IMR-90 (cell line): Measurements from ENCODE around the gene PCSK5. TPM values are rescaled to one million over a fixed set of nuclear protein-coding genes. Genes with fewer than 3 reads are reported as not detected.

Experiments
- ATAC-seq: fragments of 200-7000 bp; cut with Tn5 transposase; 2 replicates; pipeline ENCODE4 v1.9.1; 2020; ENCODE audit warnings: low read depth, mild to moderate bottlenecking, moderate library complexity
- BruUV-seq: library from RNA; stranded (reverse); fragments of 400-500 nt; replicated peaks from 2 replicates; lab custom pipeline; 2021; lab: Mats Ljungman, UMichigan
- CTCF ChIA-PET: fragments of 300-600 bp; formaldehyde crosslinking; extraction: SDS; loops from one replicate; lab custom pipeline; 2021; ENCODE audit warnings: antibody characterized with exemption; lab: Yijun Ruan, JAX
- POLR2A ChIA-PET: fragments of 300-600 bp; sonication (Branson Sonifier 250); formaldehyde crosslinking; loops from one replicate; lab custom pipeline; 2022; ENCODE audit warnings: antibody characterized with exemption; ENCODE audit not compliant: unreplicated experiment; lab: Charles Lee
- DNase-seq: peaks from one replicate; pipeline ENCODE4 v3.0.0; 2013
- H2AFZ ChIP-seq: replicated peaks from 2 replicates; pipeline ENCODE3; 2013; ENCODE audit warnings: low read length, mild to moderate bottlenecking; ENCODE audit not compliant: poor library complexity
- H2AK5ac ChIP-seq: 2 replicates; pipeline ENCODE4 v1.6.1; 2013; ENCODE audit warnings: low read depth, low read length, inconsistent platforms
- H2AK9ac ChIP-seq: replicated peaks from 2 replicates; pipeline ENCODE3; 2013; ENCODE audit warnings: mild to moderate bottlenecking, low read depth, low read length, moderate library complexity; ENCODE audit not compliant: poor library complexity
- H2BK120ac ChIP-seq: 2 replicates; pipeline ENCODE4 v1.6.1; 2013; ENCODE audit warnings: low read depth, low read length, inconsistent platforms
- H2BK15ac ChIP-seq: 3 replicates; pipeline ENCODE4 v1.6.1; 2013; ENCODE audit warnings: low read depth, low read length, inconsistent platforms
- H2BK20ac ChIP-seq: 2 replicates; pipeline ENCODE4 v1.6.1; 2013; ENCODE audit warnings: low read depth, mild to moderate bottlenecking, inconsistent platforms, low read length, moderate library complexity
- H2BK5ac ChIP-seq: 2 replicates; pipeline ENCODE4 v1.6.1; 2013; ENCODE audit warnings: mild to moderate bottlenecking, low read depth, low read length, inconsistent platforms; ENCODE audit not compliant: poor library complexity, severe bottlenecking
- H3K14ac ChIP-seq: replicated peaks from 2 replicates; pipeline ENCODE4 v1.6.1; 2013; ENCODE audit warnings: low read depth, low read length, inconsistent platforms
- H3K18ac ChIP-seq: 2 replicates; pipeline ENCODE4 v1.6.1; 2013; ENCODE audit warnings: low read depth, low read length, control low read depth
- H3K23ac ChIP-seq: 2 replicates; pipeline ENCODE4 v1.6.1; 2013; ENCODE audit warnings: low read depth, low read length, inconsistent platforms
- H3K27ac ChIP-seq: 2 replicates; pipeline ENCODE4 v1.5.1; 2013; ENCODE audit warnings: mild to moderate bottlenecking, control low read depth, low read length; ENCODE audit not compliant: insufficient read depth
- H3K27me3 ChIP-seq: 2 replicates; pipeline ENCODE4 v1.6.1; 2013; ENCODE audit warnings: low read length; ENCODE audit not compliant: control insufficient read depth, insufficient read depth
- H3K36me3 ChIP-seq: 2 replicates; pipeline ENCODE4 v1.6.1; 2013; ENCODE audit warnings: low read length, mixed read lengths; ENCODE audit not compliant: control insufficient read depth, insufficient read depth
- H3K4ac ChIP-seq: 2 replicates; pipeline ENCODE4 v1.6.1; 2013; ENCODE audit warnings: low read depth, low read length, inconsistent platforms
- H3K4me1 ChIP-seq: 2 replicates; pipeline ENCODE4 v1.6.1; 2013; ENCODE audit warnings: low read length, mixed read lengths; ENCODE audit not compliant: control insufficient read depth, insufficient read depth
- H3K4me2 ChIP-seq: 2 replicates; pipeline ENCODE4 v1.6.1; 2013; ENCODE audit warnings: low read depth, mild to moderate bottlenecking, control low read depth, low read length, moderate library complexity
- H3K4me3 ChIP-seq: 2 replicates; pipeline ENCODE4 v1.5.1; 2013; ENCODE audit warnings: low read depth, mild to moderate bottlenecking, control low read depth, low read length, moderate library complexity; ENCODE audit not compliant: insufficient read depth
- H3K56ac ChIP-seq: 2 replicates; pipeline ENCODE4 v1.6.1; 2013; ENCODE audit warnings: low read length, inconsistent platforms; ENCODE audit not compliant: insufficient read depth; ENCODE audit errors: extremely low read depth
- H3K79me1 ChIP-seq, 2 experiments: 2 replicates each; pipeline ENCODE4 v1.6.1; 2013; ENCODE audit warnings: low read length in 2 of 2, inconsistent platforms in 1 of 2, low read depth in 1 of 2
- H3K9ac ChIP-seq: 2 replicates; pipeline ENCODE4 v1.6.1; 2013; ENCODE audit warnings: low read depth, low read length, control low read depth
- H3K9me1 ChIP-seq: 2 replicates; pipeline ENCODE4 v1.6.1; 2013; ENCODE audit warnings: low read length, inconsistent platforms; ENCODE audit not compliant: insufficient read depth
- H3K9me3 ChIP-seq: 2 replicates; pipeline ENCODE4 v1.6.1; 2013; ENCODE audit warnings: low read length; ENCODE audit not compliant: control insufficient read depth, insufficient read depth
- H4K20me1 ChIP-seq: 2 replicates; pipeline ENCODE4 v1.6.1; 2013; ENCODE audit warnings: low read length, inconsistent platforms; ENCODE audit not compliant: insufficient read depth
- H4K5ac ChIP-seq: 2 replicates; pipeline ENCODE4 v1.6.1; 2013; ENCODE audit warnings: mild to moderate bottlenecking, low read depth, low read length, control low read depth
- H4K8ac ChIP-seq, 2 experiments: 2 replicates each; pipeline ENCODE4 v1.6.1; 2013; ENCODE audit warnings: low read depth in 2 of 2, low read length in 2 of 2, control low read depth in 1 of 2, inconsistent platforms in 1 of 2
- H4K91ac ChIP-seq: 2 replicates; pipeline ENCODE4 v1.6.1; 2013; ENCODE audit warnings: low read depth, low read length, inconsistent platforms; ENCODE audit not compliant: insufficient read depth
- BHLHE40 ChIP-seq: fragments of 150-350 bp; IDR thresholded peaks from 2 replicates; pipeline ENCODE4 v1.6.1; 2016; ENCODE audit warnings: mild to moderate bottlenecking, low read depth, low read length
- CEBPB ChIP-seq: IDR thresholded peaks from 2 replicates; pipeline ENCODE4 v1.6.1; 2012; ENCODE audit warnings: low read depth, low read length, improper control_type of control experiment
- CHD1 ChIP-seq: IDR thresholded peaks from 2 replicates; pipeline ENCODE4 v1.6.1; 2012; ENCODE audit warnings: low read depth, low read length, improper control_type of control experiment
- FOS ChIP-seq: fragments of 150-350 bp; IDR thresholded peaks from 2 replicates; pipeline ENCODE4 v1.6.1; 2016; ENCODE audit warnings: low read depth, low read length
- MAFK ChIP-seq: IDR thresholded peaks from 2 replicates; pipeline ENCODE4 v1.6.1; 2012; ENCODE audit warnings: low read depth, low read length, improper control_type of control experiment
- MAZ ChIP-seq: IDR thresholded peaks from 2 replicates; pipeline ENCODE4 v1.6.1; 2012; ENCODE audit warnings: low read depth, mild to moderate bottlenecking, low read length, improper control_type of control experiment, moderate library complexity, borderline replicate concordance
- MXI1 ChIP-seq: IDR thresholded peaks from 2 replicates; pipeline ENCODE4 v1.6.1; 2012; ENCODE audit warnings: low read depth, mild to moderate bottlenecking, low read length, moderate library complexity, borderline replicate concordance
- NFE2L2 ChIP-seq: fragments of 150-350 bp; IDR thresholded peaks from 2 replicates; pipeline ENCODE4 v1.6.1; 2016; ENCODE audit warnings: low read depth, mild to moderate bottlenecking, low read length
- POLR2A ChIP-seq: IDR thresholded peaks from 2 replicates; pipeline ENCODE4 v1.6.1; 2012; ENCODE audit warnings: mild to moderate bottlenecking, low read depth, low read length
- RAD21 ChIP-seq: IDR thresholded peaks from 2 replicates; pipeline ENCODE4 v1.6.1; 2012; ENCODE audit warnings: low read length, improper control_type of control experiment
- RCOR1 ChIP-seq: IDR thresholded peaks from 2 replicates; pipeline ENCODE4 v1.6.1; 2012; ENCODE audit warnings: mild to moderate bottlenecking, low read length, improper control_type of control experiment; ENCODE audit not compliant: insufficient replicate concordance
- RFX5 ChIP-seq: IDR thresholded peaks from 2 replicates; pipeline ENCODE4 v1.8.0; 2012; ENCODE audit warnings: low read depth, mild to moderate bottlenecking, low read length, moderate library complexity
- SMC3 ChIP-seq: fragments of 150-350 bp; IDR thresholded peaks from 2 replicates; pipeline ENCODE4 v1.6.1; 2016; ENCODE audit warnings: low read depth, mild to moderate bottlenecking, antibody characterized with exemption, low read length, moderate library complexity
- WGBS, 2 experiments: methylation state at CpG; one replicate each; pipeline versions ENCODE4 v1.1.5 to v1.1.7; 2013; ENCODE audit warnings: missing lambda C conversion rate in 2 of 2; ENCODE audit not compliant: insufficient read length in 1 of 2; ENCODE audit errors: extremely low coverage in 2 of 2; 5-methylcytosine and 5-hydroxymethylcytosine counted together
- dilution Hi-C: fragments of 300-500 bp; cut with HindIII; formaldehyde crosslinking; loops from one replicate; pipeline ENCODE4 v1.14.3; 2018; ENCODE audit warnings: low sequenced_read_pairs; ENCODE audit not compliant: unreplicated experiment
- in situ Hi-C: fragments of 300-500 bp; cut with MboI; formaldehyde crosslinking; loops from 3 replicates; pipeline ENCODE4 v1.14.3; 2019; ENCODE audit warnings: low sequenced_read_pairs, inconsistent platforms, mixed read lengths
- intact Hi-C: fragments of 100-400 bp; cut with micrococcal nuclease; formaldehyde crosslinking; loops from 2 replicates; pipeline ENCODE4 v1.10.0; 2022
- polyA plus RNA-seq, 3 experiments: library from polyadenylated mRNA; depleted of rRNA; stranded (reverse); fragments of >200 nt; gene quantifications; 2 replicates each; pipeline ENCODE4 v1.2.3, GENCODE V29; 2012; ENCODE audit warnings: low replicate concordance in 1 of 3
- total RNA-seq: library from RNA; depleted of rRNA; stranded (reverse); fragments of >200 nt; gene quantifications from 2 replicates; pipeline ENCODE4 v1.2.3, GENCODE V29; 2012
- TF ChIP-seq, protein P1 (sequence below): fragments of 150-350 bp; IDR thresholded peaks from 2 replicates; pipeline ENCODE4 v1.6.1; 2017; ENCODE audit warnings: mild to moderate bottlenecking, antibody characterized with exemption, low read length, low read depth
- TF ChIP-seq, protein P2 (sequence below): fragments of 150-350 bp; IDR thresholded peaks from 2 replicates; pipeline ENCODE4 v1.6.1; 2016; ENCODE audit warnings: low read depth, mild to moderate bottlenecking, low read length, moderate library complexity, borderline replicate concordance
- TF ChIP-seq, protein P3 (sequence below): conservative IDR thresholded peaks from 2 replicates; pipeline ENCODE4 v1.5.1; 2012; ENCODE audit warnings: mild to moderate bottlenecking, low read depth, low read length, improper control_type of control experiment

The PCSK5 gene
- total and polyA plus RNA-seq, 2 of the 4 experiments (the other 2 are of a cell fraction): 1.5 to 3.0 TPM

DNA sequence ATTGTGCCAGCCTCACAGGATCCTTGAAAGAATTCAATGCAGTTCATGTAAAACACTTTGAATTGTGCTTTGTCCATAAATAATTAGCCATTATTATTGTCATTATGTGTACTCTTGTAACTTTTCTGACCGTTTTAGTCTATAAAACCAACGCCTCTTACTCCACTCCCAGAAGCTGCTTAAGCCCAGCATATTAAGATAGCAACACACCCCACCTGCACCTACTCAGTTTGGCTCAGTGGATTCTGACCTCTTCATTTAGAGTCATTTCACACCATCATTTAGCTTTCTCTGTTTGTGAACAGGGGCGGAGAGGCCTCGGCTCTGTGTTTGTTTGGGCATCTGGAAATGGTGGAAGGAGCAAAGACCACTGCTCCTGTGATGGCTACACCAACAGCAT, 205.1 kb downstream of the PCSK5 start:
- no peak overlapping the region for H3K4ac ChIP-seq
- BruUV-seq: no TSS peak
- no peak overlapping the region for H2BK20ac ChIP-seq
- TF ChIP-seq POLR2A (no peak), RFX5 (no peak), MXI1 (no peak), RAD21 (no peak), SMC3 (no peak), FOS (no peak), NFE2L2 (no peak), CEBPB (no peak), RCOR1 (no peak), MAZ (no peak), BHLHE40 (no peak), CHD1 (no peak), MAFK (no peak)
- TF ChIP-seq, protein P1, sequence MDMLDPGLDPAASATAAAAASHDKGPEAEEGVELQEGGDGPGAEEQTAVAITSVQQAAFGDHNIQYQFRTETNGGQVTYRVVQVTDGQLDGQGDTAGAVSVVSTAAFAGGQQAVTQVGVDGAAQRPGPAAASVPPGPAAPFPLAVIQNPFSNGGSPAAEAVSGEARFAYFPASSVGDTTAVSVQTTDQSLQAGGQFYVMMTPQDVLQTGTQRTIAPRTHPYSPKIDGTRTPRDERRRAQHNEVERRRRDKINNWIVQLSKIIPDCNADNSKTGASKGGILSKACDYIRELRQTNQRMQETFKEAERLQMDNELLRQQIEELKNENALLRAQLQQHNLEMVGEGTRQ: no peak
- TF ChIP-seq, protein P2, sequence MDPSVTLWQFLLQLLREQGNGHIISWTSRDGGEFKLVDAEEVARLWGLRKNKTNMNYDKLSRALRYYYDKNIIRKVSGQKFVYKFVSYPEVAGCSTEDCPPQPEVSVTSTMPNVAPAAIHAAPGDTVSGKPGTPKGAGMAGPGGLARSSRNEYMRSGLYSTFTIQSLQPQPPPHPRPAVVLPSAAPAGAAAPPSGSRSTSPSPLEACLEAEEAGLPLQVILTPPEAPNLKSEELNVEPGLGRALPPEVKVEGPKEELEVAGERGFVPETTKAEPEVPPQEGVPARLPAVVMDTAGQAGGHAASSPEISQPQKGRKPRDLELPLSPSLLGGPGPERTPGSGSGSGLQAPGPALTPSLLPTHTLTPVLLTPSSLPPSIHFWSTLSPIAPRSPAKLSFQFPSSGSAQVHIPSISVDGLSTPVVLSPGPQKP: no peak
- TF ChIP-seq, protein P3, sequence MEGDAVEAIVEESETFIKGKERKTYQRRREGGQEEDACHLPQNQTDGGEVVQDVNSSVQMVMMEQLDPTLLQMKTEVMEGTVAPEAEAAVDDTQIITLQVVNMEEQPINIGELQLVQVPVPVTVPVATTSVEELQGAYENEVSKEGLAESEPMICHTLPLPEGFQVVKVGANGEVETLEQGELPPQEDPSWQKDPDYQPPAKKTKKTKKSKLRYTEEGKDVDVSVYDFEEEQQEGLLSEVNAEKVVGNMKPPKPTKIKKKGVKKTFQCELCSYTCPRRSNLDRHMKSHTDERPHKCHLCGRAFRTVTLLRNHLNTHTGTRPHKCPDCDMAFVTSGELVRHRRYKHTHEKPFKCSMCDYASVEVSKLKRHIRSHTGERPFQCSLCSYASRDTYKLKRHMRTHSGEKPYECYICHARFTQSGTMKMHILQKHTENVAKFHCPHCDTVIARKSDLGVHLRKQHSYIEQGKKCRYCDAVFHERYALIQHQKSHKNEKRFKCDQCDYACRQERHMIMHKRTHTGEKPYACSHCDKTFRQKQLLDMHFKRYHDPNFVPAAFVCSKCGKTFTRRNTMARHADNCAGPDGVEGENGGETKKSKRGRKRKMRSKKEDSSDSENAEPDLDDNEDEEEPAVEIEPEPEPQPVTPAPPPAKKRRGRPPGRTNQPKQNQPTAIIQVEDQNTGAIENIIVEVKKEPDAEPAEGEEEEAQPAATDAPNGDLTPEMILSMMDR: no peak
- no peak overlapping the region for H4K91ac ChIP-seq
- no peaks in the 10 kb centered on the region; the same call in 1 of the 2 replicates for H3K9me1 ChIP-seq
- no peak overlapping the region for H2BK15ac ChIP-seq
- dilution Hi-C loops (no loop called here), in situ Hi-C loops (no loop called here), intact Hi-C loops (no loop called here)
- H3K23ac ChIP-seq: no peak overlapping the region
- H3K18ac ChIP-seq: no peak overlapping the region
- no peak overlapping the region for H3K9ac ChIP-seq
- H2AK5ac ChIP-seq: no peak overlapping the region
- H3K27ac ChIP-seq: no peak overlapping the region
- no peaks in the 10 kb centered on the region for H4K20me1 ChIP-seq
- no peak for DNase-seq
- H4K5ac ChIP-seq: no peak overlapping the region
- ChIA-PET POLR2A (no interaction called here), CTCF (no interaction called here)
- no peak overlapping the region for H3K4me2 ChIP-seq
- no peak overlapping the region for H2AFZ ChIP-seq
- no peak overlapping the region for H2BK120ac ChIP-seq
- no peak overlapping the region for H4K8ac ChIP-seq
- no peak overlapping the region for H2AK9ac ChIP-seq
- H2BK5ac ChIP-seq: no peak overlapping the region
- peaks cover 7% of the 10 kb centered on the region for H3K36me3 ChIP-seq
- H3K4me1 ChIP-seq: no peaks in the 10 kb centered on the region
- ATAC-seq: no peak
- no peaks in the 10 kb centered on the region for H3K9me3 ChIP-seq
- WGBS, 2 experiments: 100% methylated on average over 1 of the region's 4 CpGs; no CpG with 5 or more reads in 1 of the 2 experiments
- no peak overlapping the region for H3K14ac ChIP-seq
- no peaks in the 10 kb centered on the region for H3K79me1 ChIP-seq
- H3K56ac ChIP-seq: no peak overlapping the region
- no peak overlapping the region for H3K4me3 ChIP-seq
- no peaks in the 10 kb centered on the region for H3K27me3 ChIP-seq
